Tibial nerve (tissue), 4 donors: ENCODE data around the gene RBM33.

ENCODE experiments used
- CTCF ChIP-seq, 5 experiments: fragments of 200-600 bp in 3 of 5; fragments of 450-650 bp in 2 of 5; sonication (generic) in 3 of 5; IDR thresholded peaks; one replicate each; pipeline ENCODE4 v1.5.1; 2016 to 2019; ENCODE audit warnings: antibody characterized with exemption in 5 of 5, mild to moderate bottlenecking in 3 of 5, moderate library complexity in 2 of 5
- EP300 ChIP-seq, 2 donors: sonication (generic); formaldehyde crosslinking; IDR thresholded peaks; one replicate each; pipeline ENCODE4 v1.6.1; 2017; ENCODE audit warnings: antibody characterized with exemption in 2 of 2, mild to moderate bottlenecking in 1 of 2
- POLR2A ChIP-seq, 2 donors: fragments of 450-650 bp; IDR thresholded peaks; one replicate each; pipeline ENCODE4 v1.6.1; 2017; ENCODE audit warnings: antibody characterized with exemption in 2 of 2, mild to moderate bottlenecking in 2 of 2, moderate library complexity in 2 of 2

GRCh38 chr7:155809332-155809946 is 165.0 kb downstream of the RBM33 start:
- no peak for TF ChIP-seq CTCF (IDR thresholded peaks at IDR 0.05)
- TF ChIP-seq POLR2A (IDR thresholded peaks at IDR 0.05), result no peak
- TF ChIP-seq EP300 (IDR thresholded peaks at IDR 0.05), result no peak
